ENCODE results near the gene SLC25A21. TPM values are rescaled to one million over a fixed set of nuclear protein-coding genes. Genes with fewer than 3 reads are reported as not detected.

The SLC25A21 gene
- total and polyA plus RNA-seq, 10 of the 15 experiments (the other 5 are each of a cell fraction or from before 2014, with no cell fraction given): 0.06 to 0.72 (median 0.17) TPM; not detected in 3

GRCh38 chr14:36935976-36936678 is 236.3 kb downstream of the SLC25A21 start:
- BruUV-seq (replicated peaks): no TSS peak
- ChIA-PET RAD21 (ENCODE audit: unreplicated experiment) (interaction anchor here (0.6 kb wide), 1 partner anchor 381 kb away, joined by 3 read pairs; no protein-coding TSS in a partner anchor), POLR2A (interaction anchor here (0.7 kb wide), 1 partner anchor 14 kb away, joined by 3 read pairs; no protein-coding TSS in a partner anchor), CTCF (interaction anchor here (0.7 to 1.0 kb wide), 3 partner anchors 150 to 341 kb away, joined by 3 read pairs; no protein-coding TSS in a partner anchor), SMC1A (ENCODE audit: uncharacterized antibody, unreplicated experiment) (no interaction called here)
- Histone ChIP-seq H3K9me3 (replicated peaks; ENCODE audit: control insufficient read depth, insufficient read depth, low read length) (no peaks in the 10 kb centered on the region), H3K9ac (ENCODE audit: control insufficient read depth, insufficient read depth, low read length) (no peak overlapping the region), H2AFZ (ENCODE audit: control insufficient read depth, low read depth, low read length) (no peak overlapping the region), H3K4me3 (no peak overlapping the region), H4K20me1 (ENCODE audit: control insufficient read depth, insufficient read depth) (no peaks in the 10 kb centered on the region), H3K79me2 (ENCODE audit: control insufficient read depth, insufficient read depth, low read length) (no peaks in the 10 kb centered on the region), H3K4me2 (ENCODE audit: control insufficient read depth, insufficient read depth) (no peak overlapping the region), H3K27me3 (replicated peaks in 1 of 2; ENCODE audit: control insufficient read depth in 2 of 2, insufficient read depth in 2 of 2, low read length in 1 of 2) (no peaks in the 10 kb centered on the region), H3K27ac (ENCODE audit: control insufficient read depth, insufficient read depth) (no peak overlapping the region), H3K4me1 (ENCODE audit: control insufficient read depth, insufficient read depth, low read length) (no peaks in the 10 kb centered on the region), H3K36me3 (ENCODE audit: control insufficient read depth in 2 of 2, insufficient read depth in 2 of 2, low read length in 1 of 2) (no peaks in the 10 kb centered on the region)
- 6% methylated on average over 6 of the region's 6 CpGs for WGBS (ENCODE audit: insufficient coverage, insufficient replicate concordance, low lambda C conversion rate, missing lambda C conversion rate)
- ATAC-seq (no peak), DNase-seq (ENCODE audit: low read depth, low spot score) (no peak), FAIRE-seq (no peak)
- intact Hi-C loops (cut with micrococcal nuclease; ENCODE audit: unreplicated experiment): no loop called here
- TF ChIP-seq BRCA1 (IDR thresholded peaks at IDR 0.05; ENCODE audit: low read depth, low read length) (no peak), TCF12 (IDR thresholded peaks at IDR 0.05; ENCODE audit: low read depth, low read length) (no peak), SMAD1 (IDR thresholded peaks at IDR 0.05; ENCODE audit: low read depth, partially characterized antibody) (no peak), HDAC2 (IDR thresholded peaks at IDR 0.05) (no peak), NFYA (IDR thresholded peaks at IDR 0.05; ENCODE audit: borderline replicate concordance, low read depth, low read length) (no peak), ZBTB11 (CRISPR knock-in tag; IDR thresholded peaks at IDR 0.05) (no peak), ZNF622 (IDR thresholded peaks at IDR 0.05) (no peak), PML (IDR thresholded peaks at IDR 0.05; ENCODE audit: low read length) (no peak), SUZ12 (IDR thresholded peaks at IDR 0.05; ENCODE audit: unreplicated experiment) (no peak)
- in situ Hi-C loops (cut with MboI): loop anchor here (10.0 kb wide), 1 partner anchor 281 kb away; no protein-coding TSS in a partner anchor

All from GM12878 (cell line).